Smooth muscle cell (in vitro differentiated cells): ENCODE results near the gene FLRT2. TPM values are rescaled to one million over a fixed set of nuclear protein-coding genes. Genes with fewer than 3 reads are reported as not detected.
A peak's percentile ranks its signal among the peaks of the same experiment; 100 is the strongest.

Experiments used
- DNase-seq: peaks from one replicate; lab custom pipeline; 2025; ENCODE audit not compliant: unreplicated experiment; lab: John Stamatoyannopoulos, UW
- H2AFZ ChIP-seq: fragments of 200-600 bp; sonication (generic); 2 replicates; pipeline ENCODE4 v1.6.0; 2016; ENCODE audit warnings: antibody characterized with exemption, low read depth, mild to moderate bottlenecking
- H3F3A ChIP-seq: fragments of 200-600 bp; sonication (generic); 2 replicates; pipeline ENCODE4 v1.6.0; 2017; ENCODE audit warnings: antibody characterized with exemption, low read depth
- H3K27ac ChIP-seq: fragments of 200-600 bp; sonication (generic); 2 replicates; pipeline ENCODE4 v1.5.1; 2016; ENCODE audit warnings: low read depth, mild to moderate bottlenecking
- H3K27me3 ChIP-seq: fragments of 200-600 bp; sonication (generic); 2 replicates; pipeline ENCODE4 v1.6.1; 2016; ENCODE audit warnings: low read depth, mild to moderate bottlenecking
- H3K36me3 ChIP-seq: fragments of 200-600 bp; sonication (generic); 2 replicates; pipeline ENCODE4 v1.5.1; 2016; ENCODE audit warnings: low read depth
- H3K4me1 ChIP-seq: fragments of 200-600 bp; sonication (generic); 2 replicates; pipeline ENCODE4 v1.5.1; 2016; ENCODE audit warnings: low read depth
- H3K4me2 ChIP-seq: fragments of 200-600 bp; sonication (generic); 2 replicates; pipeline ENCODE4 v1.6.0; 2016; ENCODE audit warnings: mild to moderate bottlenecking
- H3K4me3 ChIP-seq: fragments of 200-600 bp; sonication (generic); 2 replicates; pipeline ENCODE4 v1.5.1; 2016; ENCODE audit warnings: mild to moderate bottlenecking
- H3K79me2 ChIP-seq: fragments of 200-600 bp; sonication (generic); 2 replicates; pipeline ENCODE4 v1.6.0; 2016; ENCODE audit warnings: low read depth, mild to moderate bottlenecking
- H3K9ac ChIP-seq: fragments of 200-600 bp; sonication (generic); 2 replicates; pipeline ENCODE4 v1.6.0; 2016; ENCODE audit warnings: low read depth
- H3K9me3 ChIP-seq: fragments of 200-600 bp; sonication (generic); replicated peaks from 2 replicates; pipeline ENCODE4 v1.5.1; 2016; ENCODE audit warnings: low read depth
- H4K20me1 ChIP-seq: fragments of 200-600 bp; sonication (generic); 2 replicates; pipeline ENCODE4 v1.6.0; 2016; ENCODE audit warnings: low read depth
- CTCF ChIP-seq: fragments of 200-600 bp; sonication (generic); IDR thresholded peaks from 2 replicates; pipeline ENCODE4 v1.5.1; 2017; ENCODE audit warnings: borderline replicate concordance, mild to moderate bottlenecking, antibody characterized with exemption; ENCODE audit not compliant: insufficient read depth, poor library complexity, severe bottlenecking
- WGBS: methylation state at CpG from one replicate; pipeline ENCODE4 v1.1.7; 2016; ENCODE audit warnings: low lambda C conversion rate; 5-methylcytosine and 5-hydroxymethylcytosine counted together
- polyA plus RNA-seq: library from polyadenylated mRNA; unstranded; fragments of >200 nt; fragmentation: Nextera tagmentation; extraction: Ambion mirVana; gene quantifications from 2 replicates; pipeline ENCODE4 v1.2.1, GENCODE V29; 2016
- total RNA-seq: library from RNA; depleted of rRNA; stranded (reverse); fragments of >200 nt; gene quantifications from 2 replicates; pipeline ENCODE4 v1.2.3, GENCODE V29; 2014

FLRT2 gene
- total and polyA plus RNA-seq, 2 experiments from 2014 or later: 52.3 to 104 TPM

- Histone ChIP-seq H3K9ac (no peak overlapping the region), H3K27me3 (no peaks in the 10 kb centered on the region), H3K4me3 (no peak overlapping the region), H3F3A (peaks cover 23% of the 10 kb centered on the region), H2AFZ (no peak overlapping the region), H3K4me2 (peak overlapping the region; percentile 7), H3K9me3 (no peaks in the 10 kb centered on the region), H3K4me1 (peaks cover 15% of the 10 kb centered on the region), H3K27ac (peak overlapping the region; percentile 42), H3K36me3 (no peaks in the 10 kb centered on the region), H4K20me1 (peaks cover 23% of the 10 kb centered on the region), H3K79me2 (peaks cover 83% of the 10 kb centered on the region)
- no peak for DNase-seq
- no peak for TF ChIP-seq CTCF
- 69% methylated on average over 3 of the region's 3 CpGs for WGBS
Measured at GRCh38 chr14:85597701-85598100, 67.8 kb downstream of the FLRT2 start.

DNA sequence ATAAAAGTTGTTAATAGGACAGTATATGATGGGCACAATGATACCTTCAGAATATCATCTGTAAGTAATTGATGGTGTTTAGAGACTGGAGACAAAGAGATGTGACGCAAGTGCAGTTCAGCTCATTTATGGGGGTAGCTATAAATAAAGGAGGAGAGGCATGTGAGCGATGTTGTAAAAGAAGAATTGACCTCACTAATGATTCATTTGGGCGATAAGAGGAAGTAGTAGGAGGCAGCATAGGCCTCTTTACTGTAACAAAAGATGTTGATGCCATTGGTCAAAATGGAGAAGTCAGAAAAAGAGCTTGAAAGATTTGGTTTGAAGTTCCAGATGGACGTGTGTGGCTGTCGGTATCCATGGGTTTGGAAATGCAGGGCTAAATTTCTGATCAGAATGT lies 70.0 kb downstream of the FLRT2 start:
- Histone ChIP-seq H3K4me3 (no peak overlapping the region), H3K4me1 (peaks cover 15% of the 10 kb centered on the region), H3K27me3 (no peaks in the 10 kb centered on the region), H3K9ac (peak overlapping the region; percentile 77), H2AFZ (no peak overlapping the region), H3F3A (peaks cover 23% of the 10 kb centered on the region), H3K36me3 (no peaks in the 10 kb centered on the region), H3K79me2 (peaks cover 81% of the 10 kb centered on the region), H3K9me3 (no peaks in the 10 kb centered on the region), H3K4me2 (peak overlapping the region; percentile 18), H4K20me1 (peaks cover 24% of the 10 kb centered on the region), H3K27ac (peak overlapping the region; percentile 92)
- 35% methylated on average over 5 of the region's 5 CpGs for WGBS
- TF ChIP-seq CTCF: no peak
- no peak for DNase-seq

GRCh38 chr14:85601246-85601645 lies 71.3 kb downstream of the FLRT2 start:
- Histone ChIP-seq H3K4me3 (no peak overlapping the region), H3F3A (peaks cover 32% of the 10 kb centered on the region), H2AFZ (no peak overlapping the region), H3K4me1 (peaks cover 15% of the 10 kb centered on the region), H3K27me3 (no peaks in the 10 kb centered on the region), H4K20me1 (peaks cover 24% of the 10 kb centered on the region), H3K79me2 (peaks cover 78% of the 10 kb centered on the region), H3K27ac (peak overlapping the region; percentile 92), H3K4me2 (peak overlapping the region; percentile 18), H3K36me3 (no peaks in the 10 kb centered on the region), H3K9ac (no peak overlapping the region), H3K9me3 (no peaks in the 10 kb centered on the region)
- TF ChIP-seq CTCF: no peak
- 57% methylated on average over 1 of the region's 1 CpG for WGBS
- DNase-seq: no peak

- Histone ChIP-seq H3K4me3 (no peak overlapping the region), H4K20me1 (peaks cover 24% of the 10 kb centered on the region), H3K27me3 (no peaks in the 10 kb centered on the region), H3K9ac (no peak overlapping the region), H2AFZ (no peak overlapping the region), H3K36me3 (no peaks in the 10 kb centered on the region), H3K27ac (peak overlapping the region; percentile 92), H3K79me2 (peaks cover 76% of the 10 kb centered on the region), H3K9me3 (no peaks in the 10 kb centered on the region), H3K4me2 (peak overlapping the region; percentile 18), H3F3A (peaks cover 30% of the 10 kb centered on the region), H3K4me1 (peaks cover 15% of the 10 kb centered on the region)
- DNase-seq: no peak
- 88% methylated on average over 1 of the region's 1 CpG for WGBS
- no peak for TF ChIP-seq CTCF
Measured at GRCh38 chr14:85601690-85602089, 71.7 kb downstream of the FLRT2 start.
